GM19099 (cell line): ENCODE measurements around the gene TNIP1.

Experiments used
- POLR2A ChIP-seq: IDR thresholded peaks from 3 replicates; pipeline ENCODE4 v1.6.1; 2011; ENCODE audit warnings: low read depth; ENCODE audit not compliant: insufficient read length; ENCODE audit errors: extremely low read depth

TNIP1 gene

GRCh38 chr5:151001436-151001835 is 79.4 kb downstream of the TNIP1 start:
- TF ChIP-seq POLR2A = no peak

GRCh38 chr5:150999704-151000442 is 81.0 kb downstream of the TNIP1 start:
- TF ChIP-seq POLR2A = no peak

- no peak for TF ChIP-seq POLR2A
These were observed 86.9 kb downstream of the TNIP1 start for GRCh38 chr5:150993826-150994412.

- TF ChIP-seq POLR2A = no peak
These were observed 87.4 kb downstream of the TNIP1 start for GRCh38 chr5:150993422-150993821.

GRCh38 chr5:150992705-150993104 is 88.1 kb downstream of the TNIP1 start:
- no peak for TF ChIP-seq POLR2A

- no peak for TF ChIP-seq POLR2A
These were observed 91.1 kb downstream of the TNIP1 start for GRCh38 chr5:150989695-150990094.

GRCh38 chr5:150987746-150988145 is 93.1 kb downstream of the TNIP1 start:
- TF ChIP-seq POLR2A = no peak
